CD1c-positive myeloid dendritic cell (primary cell): ENCODE results near the gene PLCH1.
A peak's percentile ranks its signal among the peaks of the same experiment; 100 is the strongest.

Source experiments
- DNase-seq: peaks from one replicate; pipeline ENCODE4 v3.0.0-alpha.2; 2016; ENCODE audit errors: extremely low spot score

The PLCH1 gene

DNA sequence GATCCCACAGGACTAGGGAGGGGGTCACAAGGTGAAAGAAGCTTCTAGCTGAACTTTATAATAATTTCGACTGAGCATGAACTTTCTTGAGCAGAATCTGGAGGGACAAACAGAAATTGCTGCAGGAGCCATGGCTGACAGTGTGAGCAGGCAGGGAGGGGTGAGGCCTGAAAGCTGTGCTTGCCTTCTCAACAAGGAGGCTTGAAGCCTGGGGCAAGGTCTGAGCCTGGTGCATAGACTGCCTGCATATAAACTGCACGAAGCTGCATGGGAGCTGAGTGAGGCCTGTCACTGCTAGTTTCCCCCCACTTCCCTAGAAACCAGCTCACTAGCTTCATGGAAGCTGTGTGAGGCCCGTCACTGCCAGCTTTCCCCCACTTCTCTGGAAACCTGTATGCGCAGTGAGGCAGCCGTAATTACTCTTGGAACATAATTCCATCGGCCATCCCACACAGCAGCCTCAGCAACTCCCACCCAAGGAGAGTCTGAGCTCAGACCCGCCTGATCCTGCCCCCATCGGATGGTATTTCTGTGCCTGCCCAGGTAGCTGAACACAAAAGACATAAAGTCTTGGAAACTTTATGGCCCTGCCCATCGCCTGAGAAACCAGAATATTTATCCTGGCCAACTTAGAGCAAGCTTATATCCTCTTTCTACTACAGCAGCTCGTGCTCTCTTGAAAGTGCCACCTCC lies 136.5 kb downstream of the PLCH1 start:
- DNase-seq: no peak

DNA sequence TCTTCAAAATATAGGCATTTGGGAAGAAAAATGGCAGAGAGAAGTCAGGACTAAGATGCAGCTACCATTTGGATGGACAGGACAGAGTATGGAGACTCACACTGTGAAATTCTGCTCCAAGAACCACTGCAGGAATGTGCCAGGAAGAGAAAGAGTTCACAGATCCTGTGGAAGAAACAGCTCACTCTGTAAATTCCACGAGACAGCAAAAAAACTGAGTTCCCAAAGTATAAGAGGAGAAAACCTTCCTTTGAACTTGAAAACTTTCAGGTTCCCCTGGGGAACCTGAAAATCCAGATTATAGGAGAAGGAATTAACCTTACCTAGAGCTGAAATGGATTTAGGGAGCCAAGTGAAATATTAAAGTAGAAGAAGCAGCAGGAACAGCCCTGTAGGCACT lies 137.1 kb downstream of the PLCH1 start:
- no peak for DNase-seq

DNA sequence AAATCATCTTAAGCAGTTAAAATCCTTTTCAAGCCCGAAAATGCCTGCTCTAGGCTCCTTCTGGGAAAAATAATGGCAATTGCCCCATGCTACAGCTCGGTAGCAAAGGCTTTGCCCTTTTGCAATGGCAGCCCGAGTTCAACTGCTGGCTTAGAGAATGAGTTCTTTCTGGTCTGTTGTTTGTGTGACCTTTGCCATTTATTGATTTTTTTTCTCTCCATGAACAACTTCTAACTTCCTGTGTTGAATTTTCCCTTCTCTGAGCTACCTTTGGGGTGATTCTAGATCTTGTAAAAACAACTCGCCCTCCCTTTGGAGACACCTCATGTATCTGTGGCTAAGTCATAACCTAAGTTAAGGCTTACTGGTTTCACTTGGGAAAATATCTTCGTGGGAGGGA lies 139.3 kb downstream of the PLCH1 start:
- DNase-seq: no peak

DNA sequence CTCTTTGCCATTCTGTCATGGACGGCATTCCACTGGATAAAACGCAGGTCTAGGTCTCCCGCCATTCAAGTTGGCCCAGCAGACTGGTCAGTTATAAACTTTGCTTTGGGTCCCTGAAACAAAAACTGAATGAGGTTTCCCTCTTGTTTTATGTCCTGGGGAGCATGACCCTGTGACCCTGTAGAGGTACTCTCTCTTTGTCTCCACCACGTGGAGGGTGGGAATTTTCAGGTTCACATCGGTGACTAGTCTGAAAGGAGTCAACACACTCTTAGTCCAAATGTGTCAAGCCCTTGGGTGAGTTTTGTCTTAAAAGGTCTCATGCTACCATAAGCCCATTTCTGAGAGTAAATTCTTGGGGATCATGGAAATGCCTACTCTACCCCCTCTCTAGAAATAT lies 139.9 kb downstream of the PLCH1 start:
- DNase-seq: no peak

DNA sequence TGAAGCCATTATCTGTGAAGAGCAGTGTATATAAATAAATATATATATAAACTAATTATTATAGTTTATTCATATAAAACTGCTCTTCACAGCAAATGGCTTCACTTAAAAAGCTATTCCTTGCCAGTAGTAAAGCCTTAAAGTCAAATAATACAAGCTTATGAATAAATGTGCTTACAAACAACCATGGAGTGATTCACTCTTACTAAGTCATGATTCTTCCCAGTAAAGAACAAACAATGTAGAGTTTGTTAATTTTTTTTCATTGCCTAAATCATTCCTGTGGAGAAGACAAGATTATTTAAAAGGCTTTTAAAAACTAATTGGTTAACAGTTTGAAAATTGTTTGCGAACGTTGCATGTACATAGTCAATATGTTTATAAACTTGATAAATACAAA lies 140.7 kb downstream of the PLCH1 start:
- no peak for DNase-seq

DNA sequence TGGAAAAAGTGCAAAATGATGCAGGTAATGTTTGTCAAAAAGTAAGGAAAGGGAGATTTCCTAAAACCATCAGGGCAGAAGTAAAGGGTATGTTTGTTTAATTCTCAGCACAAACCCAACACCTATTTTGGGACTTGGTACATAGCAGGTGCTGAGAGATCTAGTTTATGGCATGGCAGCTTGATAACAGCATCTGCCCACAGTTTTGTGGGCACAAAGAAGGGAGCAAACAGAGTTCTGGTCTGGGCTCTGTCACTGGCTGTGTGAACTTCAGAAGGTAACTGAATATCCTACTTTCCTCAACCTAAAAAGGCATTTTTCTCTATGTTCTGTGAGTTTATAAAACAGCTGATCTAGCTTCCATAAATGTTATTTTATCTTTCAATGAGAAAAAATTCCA lies 141.6 kb downstream of the PLCH1 start:
- DNase-seq: no peak

DNA sequence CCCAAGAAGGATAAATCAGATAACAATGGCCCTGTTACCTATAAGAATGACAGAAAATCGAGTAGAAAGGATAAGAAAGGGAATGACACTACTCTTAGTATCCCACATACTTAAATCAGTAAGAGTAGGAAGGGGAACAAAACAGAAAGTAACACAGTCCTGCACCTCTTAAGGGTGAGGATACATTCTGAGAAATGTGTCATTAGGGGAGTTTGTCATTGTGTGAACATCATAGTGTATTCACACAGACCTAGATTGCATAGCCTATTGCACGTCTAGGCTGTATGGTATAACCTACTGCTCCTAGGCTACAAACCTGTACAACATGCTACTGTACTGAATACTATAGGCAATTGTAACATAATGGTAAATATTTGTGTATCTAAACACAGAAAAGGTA lies 142.6 kb downstream of the PLCH1 start:
- DNase-seq: no peak

DNA sequence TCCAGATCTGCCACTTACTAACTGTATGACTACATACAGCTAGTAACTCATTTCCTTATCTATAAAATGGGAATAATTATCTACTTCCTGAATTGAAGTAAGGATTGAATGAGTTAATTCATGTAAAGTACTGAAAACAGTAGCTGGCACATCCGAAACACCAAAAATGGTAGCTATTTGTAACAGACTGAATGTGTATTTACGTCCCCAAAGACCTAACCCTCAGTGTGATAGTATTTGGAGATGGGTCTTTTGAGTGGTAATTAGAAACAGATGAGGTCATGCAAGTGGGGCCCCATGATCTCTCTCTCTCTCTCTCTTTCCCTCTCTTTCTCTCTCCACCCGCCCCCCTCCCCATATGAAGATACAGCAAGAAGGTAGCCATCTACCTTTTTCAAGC lies 146.2 kb downstream of the PLCH1 start:
- DNase-seq: no peak

DNA sequence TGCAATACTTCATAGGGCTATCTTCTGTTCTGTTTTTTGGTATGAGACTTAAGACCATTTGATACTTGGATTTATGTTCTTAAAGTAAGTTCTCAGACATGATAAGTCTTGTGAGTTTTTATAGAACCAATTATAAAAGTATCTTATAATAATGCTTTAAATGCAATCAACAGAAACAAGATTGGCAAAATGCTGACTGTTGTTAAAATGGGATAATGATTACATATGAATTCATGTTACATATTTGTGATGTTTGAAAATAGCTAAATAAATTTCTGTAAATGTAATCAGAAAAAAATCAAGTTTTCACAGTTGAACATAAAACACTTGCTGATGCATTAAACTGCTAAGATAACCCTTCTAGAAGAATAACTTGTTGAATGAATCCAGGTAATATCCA lies 148.3 kb downstream of the PLCH1 start:
- no peak for DNase-seq

DNA sequence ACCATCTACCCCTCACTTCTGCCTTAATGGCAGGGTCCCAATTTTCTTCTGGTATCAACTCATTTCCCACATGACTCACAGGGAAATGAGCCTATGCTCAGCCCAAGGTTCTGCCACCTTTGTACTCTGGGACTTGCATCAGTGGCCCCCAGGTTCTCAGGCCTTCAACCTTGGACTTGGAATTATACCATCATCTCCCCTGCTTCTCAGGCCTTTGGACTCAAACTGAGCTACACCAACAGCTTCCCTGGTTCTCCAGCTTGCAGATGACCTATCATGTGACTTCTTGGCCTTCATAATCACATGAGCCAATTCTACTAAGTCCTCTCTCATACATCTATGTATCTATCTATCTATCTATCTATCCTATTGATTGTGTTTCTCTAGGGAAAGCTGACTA lies 149.5 kb downstream of the PLCH1 start:
- DNase-seq: no peak

DNA sequence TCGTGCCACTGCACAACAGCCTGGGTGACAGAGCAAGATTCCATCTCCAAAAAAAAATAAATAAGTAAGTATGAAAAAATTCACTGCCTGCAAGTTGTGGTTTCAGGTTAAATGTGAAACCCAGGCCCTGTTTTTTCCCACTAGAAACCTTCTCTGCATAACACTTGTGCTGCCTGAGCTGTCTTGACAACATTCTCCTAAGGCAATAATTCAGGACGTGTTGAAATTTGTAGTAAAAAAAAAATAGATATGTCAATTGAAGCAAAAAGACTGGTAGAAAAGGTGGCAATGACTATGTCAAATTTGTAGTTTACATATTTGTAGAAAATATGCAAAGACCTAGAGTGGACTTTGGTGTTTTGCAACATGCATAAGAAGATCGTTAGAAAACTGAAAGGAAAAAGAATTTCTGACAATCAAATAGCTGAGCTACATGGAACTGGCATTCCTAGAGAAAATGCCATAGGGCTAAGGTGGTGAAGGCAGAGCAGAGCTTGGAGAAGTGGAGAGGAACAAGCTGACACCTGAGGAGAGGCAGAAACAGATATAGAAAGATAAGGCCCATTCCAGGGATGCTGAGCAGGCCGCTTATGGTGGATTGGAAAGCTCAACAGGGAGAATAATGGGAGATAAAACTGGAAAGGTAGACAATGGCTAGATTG lies 150.2 kb downstream of the PLCH1 start:
- DNase-seq: no peak

DNA sequence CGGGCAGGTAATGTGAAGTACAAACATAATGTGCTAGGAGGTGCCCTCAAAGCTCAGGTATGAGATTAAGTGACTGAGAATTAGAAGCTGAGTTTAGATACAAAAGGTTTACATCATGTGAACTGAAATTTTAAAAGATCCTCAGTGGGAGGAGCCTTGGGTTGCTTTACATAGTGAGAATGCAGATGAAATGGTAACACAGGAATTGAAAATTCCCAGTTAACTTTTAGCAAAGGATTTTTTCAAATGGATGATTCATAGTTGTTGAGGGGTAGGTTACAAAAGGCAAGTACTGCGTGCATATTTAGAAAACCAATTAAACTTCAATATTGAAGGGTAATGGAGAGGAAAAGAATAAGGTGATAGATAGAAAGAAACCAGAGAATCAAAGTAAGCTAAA lies 157.3 kb downstream of the PLCH1 start:
- no peak for DNase-seq

DNA sequence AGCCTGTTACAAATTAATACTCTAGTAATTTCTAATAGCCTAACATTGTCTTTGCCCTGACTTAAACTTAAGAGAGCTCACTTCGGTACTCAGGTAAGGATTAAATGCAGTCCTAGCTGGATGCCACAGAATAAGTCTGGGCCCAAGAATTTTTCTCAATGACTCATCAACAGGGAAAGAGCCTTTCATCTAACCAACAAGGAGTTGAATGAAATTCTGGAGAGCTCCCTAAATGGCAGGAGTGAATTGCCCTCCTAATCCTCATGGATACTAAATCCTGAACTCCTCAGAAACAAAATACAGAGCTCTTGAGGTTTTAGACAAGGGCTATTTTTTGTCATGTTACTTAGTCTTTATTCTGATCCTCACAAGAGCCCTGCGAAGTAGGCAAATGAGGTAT lies 159.5 kb downstream of the PLCH1 start:
- no peak for DNase-seq

DNA sequence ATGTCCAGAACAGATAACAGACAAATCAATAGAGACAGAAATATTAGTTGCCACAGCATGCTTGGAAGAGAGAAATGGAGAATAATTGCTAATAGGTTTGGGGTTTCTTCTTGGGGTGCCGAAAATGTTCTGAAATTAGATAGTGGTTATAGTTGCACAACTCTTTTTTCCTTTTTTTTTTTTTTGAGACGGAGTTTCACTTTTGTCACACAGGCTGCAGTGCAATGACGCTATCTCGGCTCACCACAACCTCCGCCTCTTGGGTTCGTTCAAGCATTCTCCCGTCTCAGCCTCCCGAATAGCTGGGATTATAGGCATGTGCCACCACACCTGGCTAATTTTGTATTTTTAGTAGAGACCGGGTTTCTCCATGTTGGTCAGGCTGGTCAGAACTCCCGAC lies 163.3 kb downstream of the PLCH1 start:
- peak; percentile 28 for DNase-seq

DNA sequence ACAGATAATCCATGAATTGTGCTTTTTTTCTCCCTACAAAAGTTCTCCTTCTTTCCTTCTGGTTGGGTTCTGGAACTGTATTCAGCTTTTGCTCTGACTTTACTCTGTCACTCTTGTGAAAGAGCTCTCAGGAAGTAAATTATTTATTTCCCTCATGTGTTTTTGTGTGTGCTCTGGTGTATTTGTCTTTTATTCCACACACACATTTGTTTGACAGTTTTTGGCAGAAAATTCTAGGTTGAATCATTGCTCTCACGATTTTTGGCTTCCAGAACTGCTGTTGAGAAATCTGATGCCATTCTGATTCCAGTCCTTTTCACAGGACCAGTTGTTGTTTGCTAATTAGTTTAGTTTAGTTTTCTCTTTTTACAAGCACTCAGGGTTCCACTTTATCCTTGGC lies 172.8 kb downstream of the PLCH1 start:
- no peak for DNase-seq

DNA sequence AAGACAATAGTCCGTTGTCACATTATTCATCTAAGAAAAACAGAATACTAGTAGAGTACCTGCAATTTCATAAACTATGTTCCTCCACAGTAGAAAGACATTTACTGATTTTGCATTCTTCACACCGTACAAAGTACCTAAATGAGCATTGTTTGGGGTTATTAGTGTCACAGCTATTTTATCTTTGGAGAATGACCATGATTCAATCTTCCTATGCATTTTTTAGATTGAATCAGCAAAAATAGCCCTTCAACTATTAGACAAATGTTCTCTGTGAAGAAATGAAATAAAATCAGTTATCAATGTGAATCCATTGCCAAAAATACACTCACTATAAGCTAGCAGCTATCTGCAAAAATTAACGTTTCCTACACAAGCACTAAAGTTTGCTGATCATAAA lies 176.6 kb downstream of the PLCH1 start:
- no peak for DNase-seq

DNA sequence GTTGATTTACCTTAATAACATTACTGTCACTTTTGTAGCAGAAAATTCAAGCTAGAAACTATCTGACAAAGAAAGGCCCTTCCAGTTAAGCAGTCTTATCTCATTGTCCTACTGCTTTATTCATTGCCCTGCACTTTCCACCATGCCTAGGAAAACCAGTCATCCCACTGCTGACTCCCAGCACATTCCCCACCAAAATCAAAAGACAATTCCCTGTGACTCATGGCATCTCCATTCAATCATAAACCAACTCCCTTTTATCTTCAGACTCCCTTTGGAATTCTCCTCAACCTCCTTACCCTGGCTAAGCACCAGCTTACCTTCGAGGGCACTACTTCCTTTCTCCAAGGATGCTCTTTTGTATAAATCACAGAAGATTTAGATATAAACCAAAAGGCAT lies 184.3 kb downstream of the PLCH1 start:
- DNase-seq: no peak

DNA sequence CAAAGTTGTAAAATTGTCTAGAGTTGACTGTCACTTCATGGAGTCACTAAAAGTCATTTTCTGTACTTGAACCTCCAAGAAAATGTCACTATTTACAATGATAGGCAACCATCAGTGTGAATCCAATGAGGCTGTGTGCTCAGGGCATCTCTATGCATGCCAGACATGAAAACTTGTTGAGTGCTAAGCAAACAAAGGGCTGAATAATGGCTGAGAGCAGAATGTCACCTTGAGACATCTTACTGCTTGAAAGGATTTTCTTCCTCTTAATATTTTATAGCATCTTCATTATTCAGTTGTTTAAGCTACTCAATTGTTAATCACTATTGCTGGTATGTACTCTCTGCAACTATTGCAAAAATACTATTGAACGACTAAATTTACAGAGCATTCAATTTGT lies 184.7 kb downstream of the PLCH1 start:
- no peak for DNase-seq

DNA sequence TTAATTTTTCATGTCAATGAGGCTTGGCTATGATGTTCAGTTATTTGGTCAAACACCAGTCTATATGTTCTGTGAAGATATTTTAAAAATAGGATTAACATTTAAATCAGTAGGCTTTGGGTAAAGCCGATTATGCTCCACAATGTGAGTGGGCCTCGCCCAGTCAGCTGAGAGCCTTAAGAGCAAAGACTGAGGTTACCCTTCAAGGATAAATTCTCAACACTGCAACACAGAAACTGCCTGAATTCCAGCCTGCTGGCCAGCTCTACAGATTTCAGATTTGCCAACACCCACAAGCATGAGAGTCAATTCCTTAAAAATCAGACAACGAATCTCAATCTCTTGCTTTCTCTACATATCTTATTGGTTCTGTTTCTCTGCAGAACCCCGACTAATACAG lies 188.3 kb downstream of the PLCH1 start:
- DNase-seq: no peak

DNA sequence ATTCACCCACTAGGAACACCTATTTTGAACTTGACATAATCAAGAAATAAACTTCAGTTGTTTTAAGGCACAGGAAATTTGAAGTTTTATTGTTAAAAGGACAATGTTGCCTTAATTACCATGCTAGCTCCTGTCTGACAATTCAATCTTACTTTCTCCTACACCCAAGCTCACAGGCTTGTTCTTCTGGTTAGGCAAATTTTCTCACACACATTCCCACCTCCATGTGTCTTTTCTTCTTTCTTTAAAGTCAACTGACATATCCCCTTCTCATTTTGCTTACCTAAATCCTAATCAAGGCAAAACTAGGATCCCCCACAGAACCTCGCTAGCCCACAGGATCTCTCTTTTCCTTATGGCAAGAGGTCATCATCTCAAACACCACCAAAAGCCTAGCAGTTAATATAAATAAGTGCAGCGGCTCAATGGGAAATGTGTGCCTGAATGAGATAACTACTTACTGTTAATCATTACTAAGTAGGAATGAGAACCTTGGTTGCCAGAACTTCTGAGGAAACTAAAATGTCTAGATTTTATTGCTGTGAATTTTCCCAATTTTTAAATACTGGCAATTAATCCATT lies 189.3 kb downstream of the PLCH1 start:
- DNase-seq: no peak

DNA sequence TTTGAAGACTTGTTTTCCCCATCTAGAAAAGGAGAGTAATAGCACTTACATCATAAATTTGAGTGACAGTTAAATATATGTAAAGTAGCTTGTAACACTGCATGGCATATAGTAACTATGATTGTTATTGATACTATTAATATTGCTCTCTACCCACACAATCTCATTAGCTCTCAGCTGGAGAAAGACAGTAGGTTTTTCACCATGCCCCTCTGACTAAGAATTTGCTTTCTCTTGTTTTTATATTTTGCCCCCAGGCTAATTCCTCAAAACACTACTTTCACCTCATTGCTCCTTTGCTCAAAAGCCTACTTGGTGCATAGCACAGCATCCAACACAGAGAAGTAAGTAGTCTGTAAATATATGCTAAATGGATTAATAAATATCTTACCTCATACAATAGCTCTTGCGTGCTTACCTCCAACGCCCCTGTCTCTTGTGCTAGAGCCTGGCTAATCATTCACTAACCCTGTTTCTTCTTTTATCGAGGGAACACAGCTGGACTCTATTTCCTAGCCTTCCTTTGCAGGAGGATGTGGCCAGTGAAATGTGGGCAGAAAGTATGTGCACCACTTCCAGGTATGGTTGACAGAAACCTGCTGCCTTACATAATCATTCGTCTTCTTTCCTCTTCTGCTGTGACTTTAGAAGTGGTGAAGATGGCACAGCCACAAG lies 190.0 kb downstream of the PLCH1 start:
- no peak for DNase-seq

DNA sequence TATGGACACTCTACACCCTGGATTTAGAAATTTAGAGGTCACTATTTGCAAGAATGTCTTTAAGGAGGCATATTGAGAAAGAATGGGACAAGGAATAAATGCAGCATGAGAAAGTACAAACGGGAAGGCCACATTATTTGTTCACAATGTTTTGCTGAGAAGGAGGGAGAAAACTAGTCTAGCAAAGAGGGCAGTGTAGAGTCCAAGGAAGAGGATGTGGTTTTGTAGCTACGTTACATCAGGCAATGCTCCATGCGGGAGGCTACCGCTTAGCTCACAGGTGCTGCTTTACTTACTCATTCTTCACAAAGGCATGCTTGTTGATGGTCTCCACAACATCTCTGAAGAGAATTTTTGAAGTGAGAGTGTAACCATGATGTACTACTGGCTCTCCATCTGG lies 191.1 kb downstream of the PLCH1 start:
- DNase-seq: no peak

DNA sequence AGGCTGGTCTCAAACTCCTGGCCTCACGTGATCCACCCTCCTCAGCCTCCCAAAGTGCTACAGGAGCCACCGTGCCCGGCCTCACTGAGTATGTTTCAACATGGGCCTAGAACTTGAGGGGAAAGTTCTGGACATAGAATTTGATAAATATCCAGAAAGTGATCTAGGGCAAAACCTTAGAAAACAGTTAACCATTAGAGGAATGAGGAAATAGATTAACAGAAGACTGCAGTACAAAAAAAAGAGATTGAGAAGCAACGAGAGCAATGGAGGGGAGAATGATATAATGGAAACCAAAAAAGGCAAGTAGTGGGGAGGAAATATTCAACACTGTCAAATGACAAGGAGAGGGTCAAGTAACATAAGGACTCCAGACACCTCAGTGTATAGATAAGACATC lies 191.5 kb downstream of the PLCH1 start:
- no peak for DNase-seq
